Heart left ventricle (tissue), 13 donors: ENCODE measurements around the gene SPATS2L.

Experiments used
- CTCF ChIP-seq, 12 donors: fragments of 200-600 bp; sonication (generic) in 4 of 12; IDR thresholded peaks; one replicate each; pipeline versions ENCODE4 v1.5.0 to v1.8.0; 2018 to 2022; ENCODE audit warnings: antibody characterized with exemption in 12 of 12, mild to moderate bottlenecking in 5 of 12
- POLR2A ChIP-seq, 2 donors: fragments of 450-650 bp; IDR thresholded peaks; one replicate each; pipeline ENCODE4 v1.6.1; 2017; ENCODE audit warnings: antibody characterized with exemption in 2 of 2, mild to moderate bottlenecking in 2 of 2, moderate library complexity in 2 of 2
- donor health status: ischemic (EF 13 %, LVEDD 7.1; RV severe dilation, severe dysfunction).
- donor health status: DM: no; HTN: yes; CAD: no.
- donor health status: DM: no; HTN: no; CAD: no.
- donor health status: ischemic (EF 25% LVEDD 6.9; RV normal size, moderate dysfunction).
- donor health status: ischemic (EF 25% LVEDD 5.7; RV mildly dilated, moderate dysfunction).
- donor health status: ischemic (EF 35%, LVEDD 5.7; RV mildly dilated, moderate dysfunction).
- donor health status: nonischemic (EF 11% LVEDD 7.7; RV severe dilation, severe dysfunction).
- donor health status: DM: yes; HTN: yes; CAD: no.
- donor health status: PGD.
- donor health status: ischemic (EF 29% LVEDD 5.4; RV normal size, mild dysfunction).
- donor health status: nonischemic (EF 23%, LVEDD 6.1; RV moderate dilation, normal function).

- TF ChIP-seq CTCF (IDR thresholded peaks at IDR 0.05) (no peak), POLR2A (IDR thresholded peaks at IDR 0.05) (no peak)
Observed at GRCh38 chr2:200444530-200444929, 138.0 kb downstream of the SPATS2L start.
